ENCODE results near the gene TMEM196.

The TMEM196 gene

GRCh38 chr7:19772841-19773760 is at the start of gene TMEM196:
Gene TMEM196, minus strand, starts transcription at chr7:19773617. Its CDS starts 921 bp downstream, at chr7:19772696.
- no peak for DNase-seq

- no peak for DNase-seq
These were observed 42.7 kb upstream of the TMEM196 start for GRCh38 chr7:19816128-19816527.

GRCh38 chr7:19815546-19815945 is 42.1 kb upstream of the TMEM196 start:
- DNase-seq = no peak

GRCh38 chr7:19814776-19815175 is 41.4 kb upstream of the TMEM196 start:
- no peak for DNase-seq

- no peak for DNase-seq
These were observed 38.0 kb upstream of the TMEM196 start for GRCh38 chr7:19811386-19811785.

- no peak for DNase-seq
These were observed 25.6 kb upstream of the TMEM196 start for GRCh38 chr7:19798986-19799385.

GRCh38 chr7:19783541-19783940 is 10.1 kb upstream of the TMEM196 start:
- DNase-seq = no peak

- DNase-seq = no peak
These were observed 3.6 kb upstream of the TMEM196 start for GRCh38 chr7:19776981-19777380.

GRCh38 chr7:19775578-19775977 is 2.2 kb upstream of the TMEM196 start:
- no peak for DNase-seq

- no peak for DNase-seq
These were observed 1.1 kb downstream of the TMEM196 start for GRCh38 chr7:19772306-19772705.

- no peak for DNase-seq
These were observed 10.8 kb downstream of the TMEM196 start for GRCh38 chr7:19762631-19763030.

- DNase-seq = no peak
These were observed 18.8 kb downstream of the TMEM196 start for GRCh38 chr7:19754521-19755116.

- DNase-seq = no peak
These were observed 21.4 kb downstream of the TMEM196 start for GRCh38 chr7:19752020-19752419.

GRCh38 chr7:19749658-19750057 is 23.8 kb downstream of the TMEM196 start:
- no peak for DNase-seq

GRCh38 chr7:19747740-19748339 is 25.6 kb downstream of the TMEM196 start:
- peak; percentile 20 for DNase-seq

GRCh38 chr7:19744075-19744474 is 29.3 kb downstream of the TMEM196 start:
- DNase-seq = no peak

GRCh38 chr7:19728716-19729115 is 44.7 kb downstream of the TMEM196 start:
- DNase-seq = no peak

- DNase-seq = no peak
These were observed 47.6 kb downstream of the TMEM196 start for GRCh38 chr7:19725770-19726169.

GRCh38 chr7:19715499-19715898 is 57.9 kb downstream of the TMEM196 start:
- DNase-seq = no peak

- peak; percentile 65 for DNase-seq
These were observed 59.7 kb downstream of the TMEM196 start for GRCh38 chr7:19713676-19714075.

GRCh38 chr7:19709249-19709578 is 64.2 kb downstream of the TMEM196 start:
- DNase-seq = no peak

GRCh38 chr7:19708397-19709248 is 64.8 kb downstream of the TMEM196 start, which contains the start of gene POLR1F:
Gene POLR1F, minus strand, starts transcription at chr7:19709037. Its CDS starts 21 bp downstream, at chr7:19709016.
- DNase-seq = peak; percentile 97

GRCh38 chr7:19707240-19707639 is 66.2 kb downstream of the TMEM196 start:
- no peak for DNase-seq

Measured in midbrain (tissue), 1 donor.